ENCODE measurements around the gene C1orf21.
A peak's percentile ranks its signal among the peaks of the same experiment; 100 is the strongest.
"Not testable (repeated sequence)": the region's sequence is repeated elsewhere in the genome, so short reads cannot be mapped to it uniquely, and the experiment has no call there.

C1orf21 gene

GRCh38 chr1:184386312-184387068 is at the start of gene C1orf21:
Gene C1orf21 (plus strand): TSS chr1:184387029. CDS start chr1:184477510, 90,481 bp downstream.
- DNase-seq, result peak; percentile 88

- not testable (repeated sequence) for DNase-seq
Measured at GRCh38 chr1:184337865-184338264, 49.0 kb upstream of the C1orf21 start.

GRCh38 chr1:184340984-184341383 is 45.8 kb upstream of the C1orf21 start:
- no peak for DNase-seq

GRCh38 chr1:184350573-184350972 is 36.3 kb upstream of the C1orf21 start:
- DNase-seq, result no peak

GRCh38 chr1:184351416-184351975 is 35.3 kb upstream of the C1orf21 start:
- no peak for DNase-seq

- no peak for DNase-seq
Measured at GRCh38 chr1:184352776-184353175, 34.1 kb upstream of the C1orf21 start.

GRCh38 chr1:184354719-184355118 is 32.1 kb upstream of the C1orf21 start:
- DNase-seq, result no peak

- DNase-seq, result no peak
Measured at GRCh38 chr1:184356891-184357290, 29.9 kb upstream of the C1orf21 start.

GRCh38 chr1:184358256-184358655 is 28.6 kb upstream of the C1orf21 start:
- DNase-seq, result no peak

- no peak for DNase-seq
Measured at GRCh38 chr1:184359909-184360308, 26.9 kb upstream of the C1orf21 start.

- DNase-seq, result no peak
Measured at GRCh38 chr1:184362876-184363275, 24.0 kb upstream of the C1orf21 start.

GRCh38 chr1:184365699-184366098 is 21.1 kb upstream of the C1orf21 start:
- no peak for DNase-seq

GRCh38 chr1:184366997-184367396 is 19.8 kb upstream of the C1orf21 start:
- DNase-seq, result no peak

GRCh38 chr1:184367427-184368038 is 19.3 kb upstream of the C1orf21 start:
- DNase-seq, result no peak

- no peak for DNase-seq
Measured at GRCh38 chr1:184368354-184368753, 18.5 kb upstream of the C1orf21 start.

GRCh38 chr1:184370850-184371249 is 16.0 kb upstream of the C1orf21 start:
- no peak for DNase-seq

- no peak for DNase-seq
Measured at GRCh38 chr1:184373155-184373554, 13.7 kb upstream of the C1orf21 start.

- no peak for DNase-seq
Measured at GRCh38 chr1:184376369-184376768, 10.5 kb upstream of the C1orf21 start.

- DNase-seq, result no peak
Measured at GRCh38 chr1:184379111-184379752, 7.6 kb upstream of the C1orf21 start.

- no peak for DNase-seq
Measured at GRCh38 chr1:184380468-184380867, 6.4 kb upstream of the C1orf21 start.

GRCh38 chr1:184383772-184384323 is 3.0 kb upstream of the C1orf21 start:
- no peak for DNase-seq

- DNase-seq, result no peak
Measured at GRCh38 chr1:184385865-184386311, 941 bp upstream of the C1orf21 start.

- no peak for DNase-seq
Measured at GRCh38 chr1:184387069-184387475, 243 bp downstream of the C1orf21 start.

Measured in activated CD8-positive, alpha-beta memory T cell treated with anti-CD3 and anti-CD28 coated beads for 24 hours (primary cell).